ENCODE data around the gene SDF4.

Gene SDF4

DNA sequence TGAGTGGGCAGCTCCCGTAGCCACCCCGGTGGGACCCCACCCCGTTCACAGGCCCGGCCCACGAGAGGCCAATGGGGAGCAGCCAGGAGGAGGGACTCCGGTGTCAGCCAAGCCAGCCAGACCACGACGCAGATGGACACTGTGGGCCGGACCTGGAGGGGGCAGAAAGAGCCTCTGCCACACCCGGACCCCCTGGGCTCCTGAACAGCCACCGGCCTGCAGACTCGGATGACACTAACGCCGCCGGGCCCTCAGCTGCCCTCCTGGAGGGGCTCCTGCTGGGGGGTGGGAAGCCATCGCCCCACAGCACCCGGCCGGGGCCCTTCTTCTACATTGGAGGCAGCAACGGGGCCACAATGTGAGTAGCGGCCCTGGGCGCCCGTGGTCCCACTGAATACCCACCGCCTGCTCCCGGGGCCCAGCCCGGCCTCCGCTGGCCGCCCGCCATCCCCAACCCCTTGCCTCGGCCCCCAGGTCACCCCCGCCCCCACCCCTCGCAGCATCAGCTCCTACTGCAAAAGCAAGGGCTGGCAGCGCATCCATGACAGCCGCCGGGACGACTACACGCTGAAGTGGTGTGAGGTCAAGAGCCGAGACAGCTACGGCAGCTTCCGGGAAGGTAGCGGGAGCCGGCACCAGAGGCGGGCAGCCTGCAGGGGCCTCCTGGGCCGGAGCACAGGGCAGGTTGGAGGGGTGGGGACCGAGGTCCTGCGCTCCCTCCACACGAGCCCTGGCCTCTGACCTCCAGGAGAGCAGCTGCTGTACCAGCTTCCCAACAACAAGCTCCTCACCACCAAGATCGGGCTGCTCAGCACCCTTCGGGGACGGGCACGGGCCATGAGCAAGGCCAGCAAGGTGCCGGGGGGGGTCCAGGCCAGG is 51.6 kb downstream of the SDF4 start:
- no peaks in the 10 kb centered on the region for H3K9me3 ChIP-seq (ENCODE audit: insufficient read depth, low read length)
- H4K20me1 ChIP-seq (ENCODE audit: insufficient read depth, low read length) = no peaks in the 10 kb centered on the region
- no peak overlapping the region for H2AFZ ChIP-seq (ENCODE audit: low read depth, low read length)
- no peak overlapping the region for H3K4me3 ChIP-seq (ENCODE audit: low read length)
- H3K4me2 ChIP-seq (ENCODE audit: low read length) = no peak overlapping the region
- no peaks in the 10 kb centered on the region for H3K36me3 ChIP-seq (replicated peaks; ENCODE audit: low read depth, low read length)
- no peaks in the 10 kb centered on the region for H3K79me2 ChIP-seq (ENCODE audit: low read length)
- H3K9ac ChIP-seq (ENCODE audit: low read length) = no peak overlapping the region
- TF ChIP-seq, protein P1, sequence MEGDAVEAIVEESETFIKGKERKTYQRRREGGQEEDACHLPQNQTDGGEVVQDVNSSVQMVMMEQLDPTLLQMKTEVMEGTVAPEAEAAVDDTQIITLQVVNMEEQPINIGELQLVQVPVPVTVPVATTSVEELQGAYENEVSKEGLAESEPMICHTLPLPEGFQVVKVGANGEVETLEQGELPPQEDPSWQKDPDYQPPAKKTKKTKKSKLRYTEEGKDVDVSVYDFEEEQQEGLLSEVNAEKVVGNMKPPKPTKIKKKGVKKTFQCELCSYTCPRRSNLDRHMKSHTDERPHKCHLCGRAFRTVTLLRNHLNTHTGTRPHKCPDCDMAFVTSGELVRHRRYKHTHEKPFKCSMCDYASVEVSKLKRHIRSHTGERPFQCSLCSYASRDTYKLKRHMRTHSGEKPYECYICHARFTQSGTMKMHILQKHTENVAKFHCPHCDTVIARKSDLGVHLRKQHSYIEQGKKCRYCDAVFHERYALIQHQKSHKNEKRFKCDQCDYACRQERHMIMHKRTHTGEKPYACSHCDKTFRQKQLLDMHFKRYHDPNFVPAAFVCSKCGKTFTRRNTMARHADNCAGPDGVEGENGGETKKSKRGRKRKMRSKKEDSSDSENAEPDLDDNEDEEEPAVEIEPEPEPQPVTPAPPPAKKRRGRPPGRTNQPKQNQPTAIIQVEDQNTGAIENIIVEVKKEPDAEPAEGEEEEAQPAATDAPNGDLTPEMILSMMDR (IDR thresholded peaks at IDR 0.05; ENCODE audit: low read depth, low read length) = no peak
- no peak for TF ChIP-seq EZH2phosphoT487 (IDR thresholded peaks at IDR 0.05; ENCODE audit: low read depth)
- no peaks in the 10 kb centered on the region for H3K4me1 ChIP-seq (ENCODE audit: low read length)
- H3K27me3 ChIP-seq (ENCODE audit: low read depth, low read length) = no peaks in the 10 kb centered on the region
- no peak overlapping the region for H3K27ac ChIP-seq (ENCODE audit: low read length)

- no peaks in the 10 kb centered on the region for H3K4me1 ChIP-seq (ENCODE audit: low read length)
- H3K79me2 ChIP-seq (ENCODE audit: low read length) = no peaks in the 10 kb centered on the region
- no peak overlapping the region for H3K4me2 ChIP-seq (ENCODE audit: low read length)
- H2AFZ ChIP-seq (ENCODE audit: low read depth, low read length) = no peak overlapping the region
- no peak overlapping the region for H3K4me3 ChIP-seq (ENCODE audit: low read length)
- H3K27ac ChIP-seq (ENCODE audit: low read length) = no peak overlapping the region
- H3K36me3 ChIP-seq (replicated peaks; ENCODE audit: low read depth, low read length) = no peaks in the 10 kb centered on the region
- H3K9me3 ChIP-seq (ENCODE audit: insufficient read depth, low read length) = no peaks in the 10 kb centered on the region
- no peak for TF ChIP-seq EZH2phosphoT487 (IDR thresholded peaks at IDR 0.05; ENCODE audit: low read depth)
- TF ChIP-seq, protein P1 (IDR thresholded peaks at IDR 0.05; ENCODE audit: low read depth, low read length) = no peak
- H3K27me3 ChIP-seq (ENCODE audit: low read depth, low read length) = no peaks in the 10 kb centered on the region
- H4K20me1 ChIP-seq (ENCODE audit: insufficient read depth, low read length) = no peaks in the 10 kb centered on the region
- H3K9ac ChIP-seq (ENCODE audit: low read length) = no peak overlapping the region
These were observed 52.3 kb downstream of the SDF4 start for GRCh38 chr1:1179346-1179982.

DNA sequence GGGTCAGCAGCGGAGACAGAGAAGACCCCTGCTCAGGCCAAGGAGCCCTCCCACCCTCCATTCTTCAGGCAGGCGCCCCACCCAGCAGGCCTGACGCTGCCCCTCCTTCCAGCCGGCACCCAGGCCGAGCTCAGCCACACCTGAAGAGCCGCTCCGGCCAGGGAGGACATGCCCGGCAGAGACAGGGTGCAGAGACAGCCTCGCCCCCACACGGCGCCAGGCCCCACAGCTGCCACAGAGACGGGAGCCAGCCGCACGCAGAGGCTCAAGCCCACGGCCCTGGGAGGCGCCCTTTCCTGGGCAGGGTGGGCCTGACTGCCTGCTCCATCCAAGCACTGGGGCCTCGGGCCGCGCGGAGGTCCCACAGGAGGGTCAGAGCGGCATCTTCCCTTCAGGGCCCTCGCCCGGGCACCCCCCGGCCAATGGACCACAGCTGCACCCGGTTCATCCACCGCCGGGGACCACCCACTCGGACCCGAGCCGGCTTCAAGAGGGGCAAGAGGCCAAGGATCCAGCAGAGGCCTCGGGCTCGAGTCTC is 52.9 kb downstream of the SDF4 start:
- Histone ChIP-seq H3K4me1 (ENCODE audit: low read length) (no peaks in the 10 kb centered on the region), H4K20me1 (ENCODE audit: insufficient read depth, low read length) (no peaks in the 10 kb centered on the region), H3K36me3 (replicated peaks; ENCODE audit: low read depth, low read length) (no peaks in the 10 kb centered on the region), H3K79me2 (ENCODE audit: low read length) (no peaks in the 10 kb centered on the region), H3K9ac (ENCODE audit: low read length) (no peak overlapping the region), H3K4me2 (ENCODE audit: low read length) (no peak overlapping the region), H3K27me3 (ENCODE audit: low read depth, low read length) (no peaks in the 10 kb centered on the region), H3K27ac (ENCODE audit: low read length) (no peak overlapping the region), H2AFZ (ENCODE audit: low read depth, low read length) (no peak overlapping the region), H3K4me3 (ENCODE audit: low read length) (no peak overlapping the region), H3K9me3 (ENCODE audit: insufficient read depth, low read length) (no peaks in the 10 kb centered on the region)
- TF ChIP-seq EZH2phosphoT487 (IDR thresholded peaks at IDR 0.05; ENCODE audit: low read depth) = no peak
- TF ChIP-seq, protein P1 (IDR thresholded peaks at IDR 0.05; ENCODE audit: low read depth, low read length) = no peak

All from OCI-LY3 (cell line).